Loucy (cell line): Measurements from ENCODE around the gene LAMP2.

Experiments
- CTCF ChIP-seq: fragments of 200-600 bp; sonication (generic); conservative IDR thresholded peaks from 2 replicates; pipeline ENCODE4 v1.5.1; 2014; ENCODE audit warnings: mild to moderate bottlenecking, antibody characterized with exemption, low read length
- EZH2phosphoT487 ChIP-seq: fragments of 200-600 bp; IDR thresholded peaks from 2 replicates; pipeline ENCODE4 v1.6.1; 2018; ENCODE audit warnings: antibody characterized with exemption, mild to moderate bottlenecking, moderate library complexity, borderline replicate concordance

GRCh38 chrX:120456973-120457372, 12.1 kb downstream of the LAMP2 start:
- TF ChIP-seq CTCF (no peak), EZH2phosphoT487 (no peak)
